Pulmonary artery endothelial cell (primary cell): Measurements from ENCODE around the gene PTPRN2. TPM values are rescaled to one million over a fixed set of nuclear protein-coding genes. Genes with fewer than 3 reads are reported as not detected.

Experiments
- DNase-seq: peaks from one replicate; pipeline ENCODE4 v3.0.0-alpha.2; 2011; ENCODE audit warnings: low read depth, low spot score
- total RNA-seq: library from RNA; depleted of rRNA; stranded (reverse); fragments of >200 nt; gene quantifications from 2 replicates; pipeline ENCODE4 v1.2.3, GENCODE V29; 2014

PTPRN2 gene
- total RNA-seq, 1 donor from 2014 or later: 0.53 TPM

DNA sequence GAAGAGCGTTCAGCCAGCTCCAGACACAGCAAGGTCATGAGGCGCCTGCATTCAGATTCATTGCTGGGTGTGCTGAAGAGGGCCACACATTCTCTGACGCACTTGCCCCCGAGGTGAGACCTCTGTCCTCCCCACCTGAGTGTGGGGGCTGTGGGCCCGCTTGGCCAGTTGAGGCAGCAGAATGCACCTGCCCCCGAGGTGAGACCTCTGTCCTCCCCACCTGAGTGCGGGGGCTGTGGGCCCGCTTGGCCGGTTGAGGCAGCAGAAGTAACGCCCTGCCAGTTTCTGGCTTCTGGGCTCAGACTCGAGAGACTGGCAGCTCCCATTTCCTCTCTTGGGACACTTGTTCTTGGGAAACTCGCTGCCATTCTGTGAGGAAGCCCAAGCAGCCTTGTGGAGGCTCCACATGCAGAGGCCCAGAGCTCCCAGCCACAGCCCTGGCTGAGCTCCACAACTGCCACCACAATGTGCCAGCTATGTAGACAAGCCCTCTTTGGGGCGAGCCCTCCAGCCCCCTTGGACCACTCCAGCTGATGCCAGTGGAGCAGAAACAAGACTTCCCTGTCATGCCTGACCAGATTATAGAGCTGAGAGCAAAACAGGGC lies 816.8 kb downstream of the PTPRN2 start:
- no peak for DNase-seq

DNA sequence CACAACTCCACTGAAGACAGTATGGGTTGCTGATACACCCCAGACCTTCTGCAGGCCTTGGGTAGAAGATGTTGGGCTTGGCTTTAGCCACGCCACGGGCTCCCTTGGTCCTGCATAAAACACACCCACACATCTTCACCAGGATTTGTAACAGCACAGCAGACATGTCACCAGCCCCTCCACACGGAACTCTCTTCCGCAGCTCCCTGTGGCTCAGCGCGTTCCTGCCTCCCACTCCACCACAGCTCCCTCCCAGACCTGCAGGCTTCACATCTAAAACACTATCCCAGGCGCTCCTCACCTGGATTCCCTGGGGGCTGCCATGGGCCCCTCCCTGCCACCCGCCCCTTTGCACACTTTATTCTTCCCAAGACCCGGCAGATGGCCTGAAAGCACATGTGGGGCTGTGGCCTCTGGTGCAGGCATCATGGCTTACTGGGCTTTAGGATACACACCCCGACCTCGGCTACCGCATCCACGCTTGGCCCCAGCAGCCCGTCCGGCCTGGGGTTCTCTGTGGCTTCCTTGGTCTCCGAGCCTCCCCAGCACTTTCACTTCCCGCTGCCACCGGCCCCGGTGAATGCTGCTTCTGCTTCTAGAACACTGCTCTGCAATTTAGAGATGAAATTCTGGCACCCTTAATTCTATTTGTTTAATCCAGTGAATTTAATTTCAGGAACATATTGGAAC lies 818.0 kb downstream of the PTPRN2 start:
- DNase-seq: no peak

DNA sequence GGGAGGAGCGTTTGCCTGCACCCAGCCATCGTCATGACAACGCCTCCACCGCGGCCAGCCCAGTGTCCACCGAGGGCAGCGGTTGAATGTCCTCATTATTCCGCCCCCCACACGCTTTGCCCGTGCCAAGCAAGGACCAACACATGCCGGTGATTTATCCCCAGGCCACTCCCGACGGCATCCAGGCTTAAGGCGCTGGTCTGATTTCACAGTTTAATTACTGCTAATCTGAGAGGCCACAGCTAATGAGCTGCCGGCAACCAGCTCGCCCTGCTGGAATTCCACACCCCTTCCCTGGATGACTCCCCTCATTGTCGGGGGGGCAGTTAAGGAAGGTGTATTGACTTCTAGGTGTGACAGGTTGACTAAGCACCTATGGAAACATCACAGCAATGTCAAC lies 818.5 kb downstream of the PTPRN2 start:
- DNase-seq: no peak

DNA sequence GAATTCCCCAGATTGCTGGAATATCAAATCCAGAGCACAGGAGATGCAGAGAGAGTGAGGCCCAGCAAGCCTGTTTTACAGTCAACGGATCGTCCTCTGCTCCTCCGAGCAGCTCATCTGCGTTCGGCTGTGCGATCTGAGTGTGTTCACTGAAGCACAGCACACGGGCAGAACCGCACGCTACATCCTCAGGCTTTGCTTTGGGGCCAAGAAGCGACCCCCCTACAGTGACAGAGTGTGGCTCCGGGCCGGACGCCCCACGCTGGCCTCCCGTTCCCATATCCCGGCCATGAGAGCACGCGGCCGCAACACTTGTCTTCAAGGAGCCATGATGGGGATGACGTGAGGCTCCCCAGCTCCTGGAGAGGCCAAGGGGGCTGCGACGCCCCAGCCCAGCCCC lies 819.4 kb downstream of the PTPRN2 start:
- DNase-seq: no peak

DNA sequence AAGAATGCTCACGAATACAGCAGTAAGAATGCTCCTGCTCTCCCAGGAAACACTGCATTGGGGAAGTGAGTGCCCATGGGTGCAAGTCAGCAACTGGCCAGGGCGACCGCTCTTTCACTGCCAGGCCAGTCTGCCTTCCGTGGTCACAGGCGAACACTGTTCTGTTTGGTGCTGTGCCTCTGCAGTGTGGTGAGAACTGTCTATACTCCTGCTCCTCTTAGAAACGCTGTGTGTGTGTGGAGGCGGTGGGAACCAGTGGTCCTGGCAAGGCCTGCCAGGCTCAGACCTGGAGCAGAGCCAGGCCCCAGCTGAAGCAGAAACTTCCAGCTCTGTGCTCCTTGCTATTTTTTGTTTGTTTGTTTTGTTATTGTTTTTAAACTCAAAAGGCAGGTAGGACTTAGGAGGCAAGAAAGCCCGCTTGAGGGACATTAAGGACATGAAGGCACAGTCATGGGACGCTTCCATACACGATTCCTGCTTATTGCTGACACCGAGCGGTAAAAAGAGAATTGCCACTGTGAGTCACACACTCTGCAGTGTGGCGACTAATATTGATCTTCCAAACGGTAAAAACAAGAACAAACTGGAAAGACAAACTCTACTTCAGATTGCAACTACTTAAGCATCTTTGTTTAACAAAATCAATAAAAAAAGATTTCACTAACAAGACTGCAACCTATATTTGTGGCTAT lies 820.0 kb downstream of the PTPRN2 start:
- DNase-seq: no peak

DNA sequence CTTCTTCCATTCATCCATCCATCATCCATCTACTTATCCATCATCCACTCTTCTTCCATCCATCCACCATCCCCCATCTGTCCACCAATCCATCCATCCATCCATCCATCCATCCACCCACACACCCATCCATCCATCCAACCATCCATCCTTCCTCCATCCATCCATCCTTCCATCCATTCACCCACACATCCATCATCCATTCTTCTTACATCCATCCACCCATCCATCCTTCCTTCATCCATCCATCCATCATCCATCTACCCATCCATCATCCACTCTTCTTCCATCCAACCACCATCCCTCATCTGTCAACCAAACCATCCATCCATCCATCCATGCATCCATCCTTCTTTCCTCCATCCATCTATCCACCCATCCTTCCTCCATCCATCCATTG lies 821.5 kb downstream of the PTPRN2 start:
- no peak for DNase-seq

DNA sequence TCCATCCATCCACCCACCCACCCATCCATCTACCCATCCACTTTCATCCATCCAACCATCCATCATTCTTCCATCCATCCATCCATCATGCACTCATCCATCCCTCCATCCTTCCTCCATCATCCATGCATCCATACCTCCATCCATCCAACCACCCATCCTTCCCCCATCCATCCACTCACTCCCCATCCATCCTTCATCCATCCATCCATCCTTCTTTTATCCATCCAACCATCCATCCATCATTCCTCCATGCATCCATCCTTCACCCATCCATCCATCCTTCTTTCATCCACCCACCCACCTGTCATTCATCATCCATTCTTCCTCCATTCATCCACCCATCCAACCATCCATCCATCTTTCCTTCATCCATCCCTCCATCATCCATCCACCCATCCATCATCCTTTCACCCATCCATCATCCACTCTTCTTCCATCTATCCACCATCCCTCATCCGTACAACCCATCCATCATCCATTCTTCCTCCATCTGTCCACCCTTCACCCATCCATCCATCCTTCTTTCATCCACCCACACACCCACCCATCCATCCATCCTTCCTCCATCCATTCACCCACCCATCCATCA lies 822.6 kb downstream of the PTPRN2 start:
- no peak for DNase-seq

DNA sequence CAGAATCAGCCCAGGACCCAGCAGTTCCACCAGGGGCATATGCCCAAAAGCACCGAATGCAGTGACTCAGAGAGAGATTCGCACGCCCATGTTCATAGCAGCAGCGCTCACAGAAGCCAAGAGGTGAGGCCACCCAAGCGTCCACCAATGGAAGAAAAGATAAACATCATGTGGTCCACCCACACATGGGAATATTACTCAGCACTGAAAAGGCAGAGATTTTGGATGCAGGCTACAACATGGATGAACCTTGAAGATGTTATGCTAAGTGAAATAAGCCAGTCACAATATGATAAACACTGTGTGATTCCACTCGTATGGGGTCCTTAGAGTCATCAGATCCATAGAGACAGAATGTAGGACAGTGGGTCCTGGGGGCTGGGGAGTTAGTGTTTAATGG lies 823.4 kb downstream of the PTPRN2 start:
- DNase-seq: no peak

DNA sequence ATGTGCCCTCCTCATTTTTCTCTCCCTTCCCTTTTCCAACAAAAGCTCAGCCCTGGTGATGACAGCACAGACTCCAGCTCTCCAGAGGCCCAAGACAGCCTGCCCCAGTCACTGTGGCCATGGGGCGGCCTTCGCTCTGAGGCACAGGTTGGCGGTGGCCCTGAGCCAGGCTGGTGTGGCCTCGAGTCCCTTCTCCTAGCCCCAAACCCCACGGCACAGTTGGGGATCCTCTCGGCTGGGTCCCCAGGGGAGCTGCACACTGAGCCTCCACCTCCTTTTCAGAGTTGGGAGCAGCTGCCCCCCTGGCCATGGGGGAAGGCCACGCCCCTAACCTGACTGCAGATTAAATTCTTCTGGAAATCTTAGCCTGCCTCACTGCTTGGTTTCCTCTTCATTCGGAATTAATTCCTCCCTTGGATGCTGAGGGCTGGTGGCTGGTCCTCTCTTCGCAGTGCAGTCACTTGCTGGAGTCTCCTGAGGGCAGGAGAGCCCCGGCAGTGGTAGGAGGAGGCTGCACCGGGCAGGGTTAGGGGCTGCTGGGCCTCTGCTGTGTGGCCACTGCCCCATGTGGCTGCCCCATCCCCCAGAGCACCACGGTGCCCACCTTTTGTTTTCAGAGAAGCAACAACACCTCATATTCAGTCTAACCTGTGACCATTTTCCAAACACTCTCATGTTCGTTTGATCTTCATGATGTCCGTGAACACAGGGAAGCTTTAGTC lies 824.2 kb downstream of the PTPRN2 start:
- no peak for DNase-seq

DNA sequence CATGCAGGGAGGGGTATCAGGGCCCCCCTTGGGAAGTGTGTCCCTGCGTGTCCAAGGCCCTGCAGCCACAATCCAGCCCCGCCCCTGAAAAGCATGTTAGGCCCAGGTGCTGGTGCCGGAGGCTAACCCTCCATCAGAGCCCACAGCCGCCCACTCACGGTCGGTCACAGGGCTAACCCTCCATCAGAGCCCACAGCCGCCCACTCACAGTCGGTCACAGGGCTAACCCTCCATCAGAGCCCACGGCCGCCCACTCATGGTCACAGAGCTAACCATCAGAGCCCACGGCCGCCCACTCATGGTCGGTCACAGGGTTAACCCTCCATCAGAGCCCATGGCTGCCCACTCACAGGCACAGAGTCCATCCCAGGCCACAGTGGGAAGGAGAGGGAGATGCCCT lies 824.8 kb downstream of the PTPRN2 start:
- DNase-seq: no peak

DNA sequence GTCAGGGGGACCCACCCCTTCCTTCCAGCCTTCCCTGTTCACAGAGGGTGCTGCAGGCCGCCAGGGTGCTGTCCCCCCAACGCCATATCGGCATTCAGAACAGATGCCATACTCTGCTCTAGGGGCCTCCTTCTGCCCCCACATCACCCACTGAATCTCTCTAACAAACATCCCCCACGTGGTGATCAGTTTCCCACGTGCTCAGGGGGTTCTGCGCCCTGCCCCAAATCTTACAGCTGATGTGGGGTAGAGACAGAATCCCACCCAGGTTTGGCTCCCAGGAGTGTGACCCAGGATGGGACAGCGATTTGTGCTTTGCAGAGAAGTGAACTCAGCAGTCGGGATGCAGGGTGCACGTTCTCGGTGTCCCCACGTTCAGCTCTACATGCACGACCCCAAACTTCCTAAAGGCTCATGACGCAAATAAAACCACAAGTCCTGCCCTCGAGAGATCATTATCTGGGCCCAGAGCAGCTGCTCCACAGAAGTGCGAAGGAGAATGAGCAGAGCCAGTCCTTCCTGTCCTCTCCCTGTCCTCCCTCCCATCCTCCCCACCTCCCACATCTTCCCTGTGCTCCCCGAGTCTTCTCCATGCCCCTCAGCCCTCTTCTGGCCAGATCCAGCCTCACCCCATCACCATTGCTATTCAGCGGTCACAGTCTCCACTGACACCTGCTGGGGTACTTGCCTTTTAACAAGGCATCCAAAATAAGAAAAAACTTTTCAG lies 827.5 kb downstream of the PTPRN2 start:
- no peak for DNase-seq

DNA sequence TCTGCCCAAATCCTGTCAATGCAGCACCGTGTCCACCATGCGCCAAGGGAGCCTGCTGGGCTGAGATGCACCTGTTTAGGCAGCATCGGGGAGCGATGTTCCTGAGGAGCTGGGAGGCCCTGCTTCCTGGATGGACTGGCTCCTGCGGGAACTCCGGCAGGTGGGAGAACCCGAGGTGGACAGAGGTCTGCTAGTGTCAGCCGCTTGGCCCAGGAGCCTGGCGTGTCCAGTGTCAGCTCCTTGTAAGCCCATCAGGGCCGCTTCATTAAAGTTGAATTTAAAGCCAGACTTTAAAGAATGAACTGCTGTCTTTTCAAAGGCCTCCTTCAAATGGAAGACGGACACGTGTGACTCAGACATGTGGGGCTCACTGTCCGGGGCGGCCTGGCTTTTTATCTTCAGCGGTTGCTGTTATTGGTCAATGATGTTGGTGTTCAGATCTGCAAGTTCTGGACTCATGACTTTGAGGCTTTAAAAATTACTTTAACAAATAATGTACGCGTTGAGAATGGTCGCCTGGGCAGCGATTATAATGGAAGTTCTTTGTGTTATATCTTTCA lies 828.3 kb downstream of the PTPRN2 start:
- no peak for DNase-seq

DNA sequence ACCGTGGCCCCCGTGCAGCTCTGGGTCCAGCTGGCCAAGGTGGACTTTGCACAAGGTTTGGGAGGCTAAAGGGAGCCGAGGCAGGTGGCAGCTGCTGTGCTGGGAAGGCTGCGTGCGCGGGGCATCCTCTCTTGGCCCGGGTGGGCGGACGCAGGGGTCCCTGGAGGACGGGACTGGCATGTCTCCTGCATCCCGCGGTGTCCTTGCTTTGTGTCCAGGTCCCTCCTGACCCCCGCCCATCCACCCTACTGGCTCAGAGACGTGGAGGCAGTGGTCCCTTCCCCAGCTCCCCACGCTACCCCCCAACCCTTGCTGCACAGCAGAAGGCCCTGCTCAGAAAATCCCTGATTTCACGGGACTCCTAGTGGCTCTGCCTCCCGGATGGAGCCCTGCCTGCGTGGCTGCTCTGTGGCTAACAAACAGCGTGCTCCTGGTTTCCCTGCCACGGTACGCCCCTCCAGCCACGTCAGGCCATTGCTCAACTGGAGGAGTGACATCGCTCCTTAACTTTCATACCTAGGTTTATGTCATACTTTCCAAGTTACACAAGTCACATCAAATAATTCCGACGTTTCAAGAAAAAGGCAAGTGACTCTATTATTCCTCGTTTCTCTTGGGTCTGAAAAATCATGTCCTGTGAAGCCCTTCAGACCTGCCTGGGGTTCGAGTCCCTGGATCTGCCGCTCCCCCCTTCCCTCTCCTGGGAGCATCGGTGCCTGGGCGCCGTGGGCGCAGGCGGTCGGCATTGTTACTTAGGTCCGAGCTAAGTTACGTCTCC lies 829.0 kb downstream of the PTPRN2 start:
- no peak for DNase-seq

DNA sequence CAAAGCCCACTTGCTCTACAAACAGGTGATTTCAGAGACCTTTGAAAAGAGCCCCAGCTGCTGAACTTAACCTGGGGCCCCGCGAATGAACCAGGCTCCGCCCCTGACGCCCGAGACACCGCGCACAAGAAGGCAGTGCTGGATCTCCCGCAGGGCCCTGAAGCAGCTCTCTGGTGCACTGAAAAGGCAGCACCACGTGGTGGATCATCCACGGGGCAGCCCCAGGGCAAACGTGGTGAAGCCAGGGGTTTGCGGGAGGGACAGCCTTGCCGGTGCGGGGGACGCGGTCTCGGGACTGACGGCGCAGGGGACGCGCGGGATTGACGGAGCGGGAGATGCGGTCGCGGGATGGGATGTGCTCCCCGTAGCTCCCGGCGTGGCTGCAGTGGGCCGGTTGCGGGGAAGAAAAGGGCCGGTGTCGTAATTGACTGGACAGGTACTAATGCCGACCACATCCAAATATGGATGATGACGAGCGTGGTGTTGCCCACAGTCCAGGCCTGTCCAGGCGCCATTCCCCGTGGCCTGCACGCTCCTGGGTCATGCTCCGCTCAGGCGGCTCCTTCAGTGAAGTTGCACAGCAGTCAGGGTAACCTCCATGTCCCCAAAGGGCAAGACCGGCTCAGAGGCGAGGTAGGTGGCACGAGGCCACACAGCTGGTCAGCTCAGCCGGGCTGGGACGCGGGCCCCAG lies 829.7 kb downstream of the PTPRN2 start:
- DNase-seq: no peak

DNA sequence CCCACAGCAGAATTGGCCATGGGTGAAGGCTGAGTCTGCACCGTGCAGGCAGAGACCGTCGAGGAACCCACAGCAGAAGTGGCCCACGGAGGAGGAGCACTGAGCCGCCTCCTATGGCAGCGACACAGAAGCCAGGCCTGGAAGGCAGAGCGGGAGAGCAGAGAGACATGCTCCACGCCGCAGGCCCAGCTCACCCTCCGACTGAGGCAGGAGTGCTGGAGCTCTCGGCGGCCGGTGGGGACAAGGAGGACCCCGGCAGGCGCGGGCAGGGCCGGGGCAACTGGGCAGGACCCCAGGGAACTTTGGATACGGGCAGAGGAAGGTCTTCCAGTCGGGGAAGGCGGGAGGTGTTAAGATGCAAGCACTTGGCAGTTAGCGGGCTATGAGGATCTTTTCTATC lies 830.4 kb downstream of the PTPRN2 start:
- DNase-seq: no peak

DNA sequence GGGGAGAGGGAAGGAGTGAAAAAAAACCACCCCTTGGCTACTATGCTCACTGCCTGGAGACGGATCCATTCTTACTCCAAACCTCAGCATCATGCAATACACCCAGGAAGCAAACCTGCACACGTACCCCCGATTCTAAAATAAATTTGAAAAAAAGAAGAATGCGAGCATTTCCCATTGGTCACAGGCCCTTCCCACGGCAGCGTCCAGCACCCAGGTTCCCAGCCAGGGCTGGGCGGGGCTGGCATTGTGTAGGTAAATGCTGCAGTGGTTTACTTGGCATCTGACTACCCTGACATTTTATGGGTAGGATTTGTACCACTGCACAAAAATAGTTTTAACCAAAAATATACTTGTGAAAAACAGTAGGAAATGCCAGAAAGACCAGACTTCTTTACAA lies 831.9 kb downstream of the PTPRN2 start:
- DNase-seq: no peak

DNA sequence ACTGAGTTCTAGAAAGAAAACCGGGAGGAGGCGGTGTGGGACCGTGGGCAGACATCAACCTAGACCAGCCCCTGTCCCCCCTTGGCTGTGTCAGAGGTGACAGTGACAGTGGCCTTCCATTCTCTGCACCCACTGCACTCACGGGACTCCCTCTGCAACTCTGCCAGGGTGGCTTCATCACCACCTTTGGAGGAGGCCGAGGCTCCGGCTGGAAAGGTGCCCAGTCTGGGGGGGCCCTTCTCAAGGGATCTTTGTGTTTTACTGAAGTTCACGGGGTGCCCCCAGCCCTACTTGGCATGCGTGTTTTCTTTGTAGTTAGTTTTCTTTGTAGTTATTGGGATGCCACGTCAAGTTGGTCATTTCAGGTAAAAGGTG lies 833.2 kb downstream of the PTPRN2 start:
- DNase-seq: no peak

DNA sequence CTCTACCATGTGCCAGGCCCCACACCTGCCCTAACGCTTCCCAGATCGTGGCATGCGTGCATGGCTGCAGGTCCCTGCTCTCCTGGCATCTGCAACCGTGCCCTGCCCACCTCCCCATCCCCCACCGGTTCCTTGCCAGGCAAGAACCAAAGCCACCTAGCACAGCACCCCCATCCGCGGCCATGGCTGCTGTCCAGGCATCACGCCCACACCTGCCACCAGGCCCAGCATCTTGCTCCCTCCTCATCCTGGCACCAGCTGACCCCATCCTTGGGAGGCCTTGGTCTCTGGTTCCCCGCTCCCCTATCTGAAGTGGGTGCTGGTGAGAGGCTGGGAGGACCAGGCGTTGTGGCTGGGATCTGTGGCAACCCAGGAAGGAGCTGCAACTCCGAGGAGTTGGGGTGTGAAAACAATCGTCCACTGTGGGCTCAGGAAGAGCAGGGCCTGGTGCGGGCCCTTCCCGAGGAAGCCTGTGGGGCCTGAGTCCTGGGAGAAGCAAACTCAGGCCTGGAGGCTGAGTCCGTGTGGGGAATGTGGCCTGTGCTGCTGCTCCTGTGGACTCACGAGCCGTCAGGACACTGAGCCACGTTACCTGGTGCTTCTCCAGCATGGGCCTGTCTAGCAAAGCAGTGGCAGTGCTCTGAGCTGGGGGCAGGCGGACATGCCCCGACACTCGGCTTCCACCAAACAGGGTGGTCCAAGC lies 833.8 kb downstream of the PTPRN2 start:
- DNase-seq: no peak

DNA sequence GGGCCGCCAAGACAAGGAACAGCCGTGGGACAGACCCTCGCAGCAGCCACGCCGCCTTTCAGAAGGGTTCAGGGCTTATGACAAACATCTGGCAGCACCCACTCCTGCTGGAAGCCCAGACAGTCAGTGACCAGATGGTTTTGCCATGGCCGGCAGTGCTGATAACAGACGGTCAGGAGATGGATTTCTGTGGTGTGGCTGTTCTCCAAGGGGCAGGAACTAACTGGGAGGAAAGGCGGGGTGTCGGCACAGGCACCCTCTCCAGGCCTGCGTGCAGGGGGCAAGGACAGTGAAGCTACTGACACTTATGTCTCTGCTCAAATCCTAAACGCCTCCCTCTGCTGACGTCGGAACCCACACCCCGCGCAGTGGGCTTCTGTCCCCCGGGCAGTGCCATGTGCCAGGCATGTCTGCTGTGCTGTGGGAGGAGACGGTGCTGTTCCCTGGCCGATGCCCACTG lies 834.8 kb downstream of the PTPRN2 start:
- no peak for DNase-seq
